HG02938 (cell line): Measurements from ENCODE around the gene LARP1.
"Not testable (repeated sequence)": the region's sequence is repeated elsewhere in the genome, so short reads cannot be mapped to it uniquely, and the experiment has no call there.

Experiments
- ATAC-seq: cut with Tn5 transposase; IDR thresholded peaks from one replicate; pipeline ENCODE4 v1.9.1; 2021; ENCODE audit warnings: mild to moderate bottlenecking, moderate library complexity; ENCODE audit not compliant: unreplicated experiment

LARP1 gene

DNA sequence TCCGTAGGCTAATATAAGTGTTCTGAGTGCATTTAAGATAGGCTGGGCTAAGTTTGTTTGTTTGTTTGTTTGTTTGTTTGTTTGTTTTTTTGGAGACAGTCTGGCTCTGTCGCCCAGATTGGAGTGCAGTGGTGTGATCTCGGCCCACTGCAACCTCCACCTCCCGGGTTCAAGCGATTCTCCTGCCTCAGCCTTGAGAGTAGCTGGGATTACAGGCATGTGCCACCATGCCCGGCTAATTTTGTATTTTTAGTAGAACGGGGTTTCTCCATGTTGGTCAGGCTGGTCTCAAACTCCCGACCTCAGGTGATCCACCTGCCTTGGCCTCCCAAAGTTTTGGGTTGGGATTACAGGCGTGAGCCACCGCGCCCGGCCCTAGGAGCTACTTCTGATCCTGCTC, 4.7 kb downstream of the LARP1 start:
- ATAC-seq: not testable (repeated sequence)

GRCh38 chr5:154761046-154761736, 6.0 kb downstream of the LARP1 start:
- ATAC-seq: no peak

- ATAC-seq: no peak
Observed at GRCh38 chr5:154762261-154762660, 7.1 kb downstream of the LARP1 start.

DNA sequence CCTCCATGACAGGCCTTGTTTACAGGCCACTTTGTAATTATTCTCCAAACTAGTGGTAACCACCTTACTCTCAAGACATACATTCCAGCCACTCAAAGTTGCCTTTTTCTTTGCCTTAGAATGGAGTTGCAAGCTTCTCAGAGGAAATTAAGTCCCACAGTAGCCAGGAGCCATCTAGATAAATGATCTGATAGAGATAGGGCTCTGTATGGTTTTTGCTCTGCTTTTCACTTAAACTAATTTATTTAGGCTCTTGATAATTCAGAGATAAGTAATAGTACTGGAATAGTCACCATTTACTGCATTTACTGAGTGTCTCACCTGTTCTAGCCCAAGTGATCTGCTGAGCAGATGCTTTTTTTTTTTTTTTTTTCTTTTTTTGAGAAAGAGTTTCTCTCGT, 7.5 kb downstream of the LARP1 start:
- ATAC-seq: no peak

- ATAC-seq: no peak
Observed at GRCh38 chr5:154764967-154765366, 9.8 kb downstream of the LARP1 start.

DNA sequence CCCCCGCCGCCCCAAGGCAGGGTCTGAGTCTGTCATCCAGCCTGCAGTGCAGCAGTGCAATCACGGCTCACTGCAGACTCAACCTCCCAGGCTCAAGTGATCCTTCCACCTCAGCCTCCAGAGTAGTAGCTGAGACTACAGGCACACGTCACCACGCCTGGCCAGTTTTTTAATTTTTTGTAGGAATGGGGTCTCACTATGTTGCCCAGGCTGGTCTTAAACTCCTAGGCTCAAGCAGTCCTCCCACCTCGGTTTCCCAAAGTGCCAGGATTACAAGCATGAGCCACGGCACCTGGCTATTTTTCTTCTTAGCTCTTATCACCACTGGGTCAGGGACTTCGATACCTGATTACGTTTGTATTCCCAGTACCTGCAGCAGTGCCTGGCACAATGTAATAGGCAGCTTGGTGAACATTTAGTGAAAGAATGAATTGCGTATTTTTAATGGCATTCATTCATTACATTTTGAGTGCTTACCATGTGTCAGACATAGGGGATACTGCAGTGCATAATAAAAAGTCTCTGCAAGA, 10.3 kb downstream of the LARP1 start:
- ATAC-seq: no peak

DNA sequence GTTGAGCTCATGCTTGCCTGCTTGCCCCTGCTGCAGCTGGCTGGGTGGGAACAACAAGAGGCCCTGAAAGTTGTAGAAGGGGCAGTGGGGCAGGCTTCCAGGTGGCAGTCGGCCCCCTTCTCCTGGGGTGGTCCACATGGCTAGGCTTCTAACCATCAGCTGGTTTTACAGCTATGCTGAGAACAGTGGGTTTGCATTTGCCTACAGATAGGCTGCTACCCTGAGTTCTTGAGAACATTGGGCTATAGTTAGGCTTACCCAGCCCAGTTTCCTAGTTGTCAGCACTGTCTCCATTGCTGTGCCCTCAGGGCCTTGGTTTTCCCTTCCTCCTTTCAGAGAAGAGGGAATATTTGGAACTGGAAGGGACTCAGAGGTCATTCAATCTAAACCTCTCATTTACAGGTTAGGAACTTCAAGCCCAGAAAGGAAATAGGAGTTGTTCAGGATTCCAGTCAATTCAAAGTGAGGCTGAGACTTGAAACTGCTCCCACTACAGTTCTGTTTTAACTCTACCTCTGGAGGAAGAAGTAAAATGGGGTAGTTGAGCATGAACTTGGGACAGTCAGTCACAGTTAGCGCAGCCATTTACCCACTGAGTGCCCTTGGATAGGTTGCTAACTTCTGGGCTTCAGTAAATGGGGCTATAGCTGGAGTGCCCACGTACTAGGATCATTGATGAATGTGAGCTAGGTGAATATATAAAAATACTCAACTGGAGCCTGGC, 11.5 kb downstream of the LARP1 start:
- ATAC-seq: no peak

GRCh38 chr5:154767576-154767975, 12.4 kb downstream of the LARP1 start:
- no peak for ATAC-seq

DNA sequence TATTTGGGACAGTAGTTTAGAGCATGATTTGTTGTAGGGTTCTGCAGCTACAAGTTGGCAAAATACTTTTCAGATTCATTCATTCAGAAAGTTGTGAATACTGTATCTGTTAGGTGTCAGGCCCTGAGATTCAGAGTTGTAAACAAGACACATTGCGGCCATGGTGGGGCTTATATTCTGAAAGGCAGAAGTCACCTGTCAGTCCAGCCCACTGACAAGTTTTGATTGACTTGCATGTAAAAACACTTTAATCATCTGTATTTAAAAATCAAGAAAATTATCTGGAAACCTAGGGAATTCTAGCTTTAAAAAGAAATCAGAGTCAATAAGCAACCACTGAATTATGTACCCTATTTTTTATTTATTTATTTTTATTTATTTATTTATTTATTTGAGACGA, 13.0 kb downstream of the LARP1 start:
- ATAC-seq: no peak

GRCh38 chr5:154770111-154770510, 14.9 kb downstream of the LARP1 start:
- ATAC-seq: no peak

- no peak for ATAC-seq
Observed at GRCh38 chr5:154771383-154771901, 16.3 kb downstream of the LARP1 start.

DNA sequence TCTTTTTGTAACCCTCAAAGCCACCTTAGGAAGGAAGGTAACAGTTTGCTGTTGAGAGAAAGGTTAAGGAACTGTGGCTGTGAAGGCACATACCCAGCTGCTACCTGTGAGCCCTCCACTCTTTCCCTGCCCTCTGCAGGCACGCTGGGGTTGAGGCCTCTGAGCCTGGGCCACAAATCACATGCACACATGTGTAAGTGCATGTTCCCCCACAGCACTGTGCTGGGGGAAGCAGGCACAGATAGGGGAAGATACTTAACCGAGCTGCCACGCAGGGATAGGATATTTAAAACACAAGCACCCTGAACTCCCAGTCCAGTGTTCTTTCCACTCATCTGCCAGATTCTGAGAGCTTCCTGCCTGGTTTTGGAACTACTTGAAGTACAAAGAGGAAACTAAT, 18.1 kb downstream of the LARP1 start:
- ATAC-seq: no peak

DNA sequence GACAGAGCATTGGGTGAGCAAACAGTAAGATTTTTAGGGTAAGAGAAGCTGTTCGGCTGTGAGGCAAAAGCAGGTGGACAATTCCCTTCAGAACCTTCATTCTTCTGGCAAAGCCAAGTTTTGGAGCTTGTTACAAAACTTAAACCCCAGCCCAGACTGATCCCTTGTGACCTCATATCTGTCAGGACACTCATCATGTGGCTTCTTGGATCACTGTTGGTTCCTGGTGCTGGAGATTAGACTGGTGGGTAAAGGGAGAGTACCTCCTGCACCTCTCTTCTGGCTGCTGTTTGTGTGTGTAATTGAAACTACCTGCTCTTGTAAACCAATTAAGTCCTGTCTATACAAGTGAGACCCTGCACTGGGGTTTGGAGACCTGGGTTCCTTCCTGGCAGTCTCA, 21.0 kb downstream of the LARP1 start:
- ATAC-seq: no peak

DNA sequence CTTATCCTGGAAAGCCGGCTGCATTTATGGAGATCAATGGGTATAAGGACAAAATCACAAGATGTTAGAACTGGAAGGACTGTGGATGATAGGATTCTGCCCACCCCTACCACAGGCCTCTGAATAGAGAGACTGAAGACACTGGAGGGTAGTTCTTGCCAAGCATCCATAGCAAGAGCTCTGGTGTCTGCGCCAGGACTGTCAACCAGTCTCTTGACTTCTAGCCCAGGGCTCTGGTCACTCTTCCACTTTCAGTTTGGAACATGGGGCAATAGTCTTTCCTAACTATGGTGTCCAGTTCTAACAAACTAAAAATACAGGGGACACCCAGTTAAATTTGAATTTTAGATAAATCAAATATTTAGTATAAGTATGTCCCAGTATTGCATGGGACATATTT, 23.4 kb downstream of the LARP1 start:
- ATAC-seq: no peak

DNA sequence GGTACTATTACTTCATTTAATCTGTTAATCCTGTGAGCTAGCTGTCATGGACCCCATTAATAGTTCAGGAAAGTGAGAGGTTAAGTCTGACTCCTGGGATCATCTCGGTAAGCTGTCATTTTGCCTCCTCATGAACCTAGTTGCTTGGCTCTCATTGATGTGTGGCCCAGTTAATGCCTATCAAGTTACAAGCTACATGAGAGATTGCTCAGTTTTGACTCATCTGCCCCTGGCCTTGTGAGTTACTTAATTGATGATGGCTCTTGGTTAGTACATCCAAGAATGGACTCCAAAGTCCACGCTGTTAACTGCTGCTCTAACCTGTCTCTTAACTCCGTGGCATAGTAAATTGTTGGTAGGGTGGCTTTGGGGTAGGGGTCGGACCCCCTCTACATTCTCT, 23.9 kb downstream of the LARP1 start:
- ATAC-seq: no peak

GRCh38 chr5:154780128-154780527, 25.0 kb downstream of the LARP1 start:
- no peak for ATAC-seq

DNA sequence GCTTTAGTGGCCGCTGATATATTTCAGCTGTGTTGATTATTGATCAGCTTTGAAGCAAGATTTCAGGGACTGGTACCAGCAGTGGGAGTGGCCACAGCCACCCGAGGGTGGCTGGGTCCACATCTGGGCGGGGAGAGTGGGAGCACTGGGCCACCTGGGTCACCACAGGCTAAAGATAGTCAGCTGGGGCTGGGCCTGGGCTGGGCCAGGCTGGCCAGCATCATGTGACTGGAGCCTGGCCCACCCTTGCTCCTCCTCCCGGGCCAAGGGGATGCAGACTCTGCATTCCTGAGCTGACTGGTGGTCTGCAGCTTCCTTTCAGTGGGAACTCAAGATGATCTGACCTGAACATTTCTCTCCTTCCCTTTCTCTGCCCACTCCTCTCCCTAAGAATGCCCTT, 27.1 kb downstream of the LARP1 start:
- ATAC-seq: no peak

DNA sequence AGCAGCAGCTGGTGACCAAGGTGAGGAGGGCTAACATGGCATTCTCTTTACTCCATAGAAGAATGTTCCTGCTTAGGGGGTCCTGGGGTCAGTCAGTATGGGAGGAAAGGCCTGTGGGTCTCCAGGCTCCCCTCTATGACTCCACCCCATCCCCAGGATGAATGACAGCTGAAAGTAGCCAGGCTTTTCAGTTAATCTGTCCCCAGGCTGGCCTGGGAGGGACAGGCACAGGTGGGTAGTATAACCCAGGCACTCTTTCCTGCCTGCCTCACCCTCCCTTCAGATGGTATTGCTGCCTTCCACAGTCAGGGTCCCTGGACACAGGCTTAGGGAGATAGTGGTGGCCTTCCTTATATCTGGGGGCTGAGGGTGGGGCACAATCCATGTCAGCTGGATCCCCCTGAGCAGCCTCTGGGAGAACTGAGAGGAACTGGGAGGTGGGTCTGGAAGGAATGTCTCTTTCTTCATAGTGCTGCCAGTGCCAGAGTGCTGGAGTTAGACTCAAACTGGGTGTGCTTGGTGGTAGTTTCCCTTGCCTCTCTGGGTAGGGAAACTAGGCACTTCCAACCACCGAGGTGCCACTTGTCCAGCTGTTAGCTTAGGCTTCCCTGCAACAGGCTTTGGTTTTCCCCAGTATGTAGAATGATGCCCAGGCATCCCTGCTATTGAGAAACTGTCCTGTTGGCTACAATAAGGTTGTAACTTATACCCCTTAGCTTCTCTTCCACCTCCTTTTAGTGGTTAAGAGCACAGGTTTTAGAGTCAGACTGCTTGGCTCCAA, 27.8 kb downstream of the LARP1 start:
- no peak for ATAC-seq

DNA sequence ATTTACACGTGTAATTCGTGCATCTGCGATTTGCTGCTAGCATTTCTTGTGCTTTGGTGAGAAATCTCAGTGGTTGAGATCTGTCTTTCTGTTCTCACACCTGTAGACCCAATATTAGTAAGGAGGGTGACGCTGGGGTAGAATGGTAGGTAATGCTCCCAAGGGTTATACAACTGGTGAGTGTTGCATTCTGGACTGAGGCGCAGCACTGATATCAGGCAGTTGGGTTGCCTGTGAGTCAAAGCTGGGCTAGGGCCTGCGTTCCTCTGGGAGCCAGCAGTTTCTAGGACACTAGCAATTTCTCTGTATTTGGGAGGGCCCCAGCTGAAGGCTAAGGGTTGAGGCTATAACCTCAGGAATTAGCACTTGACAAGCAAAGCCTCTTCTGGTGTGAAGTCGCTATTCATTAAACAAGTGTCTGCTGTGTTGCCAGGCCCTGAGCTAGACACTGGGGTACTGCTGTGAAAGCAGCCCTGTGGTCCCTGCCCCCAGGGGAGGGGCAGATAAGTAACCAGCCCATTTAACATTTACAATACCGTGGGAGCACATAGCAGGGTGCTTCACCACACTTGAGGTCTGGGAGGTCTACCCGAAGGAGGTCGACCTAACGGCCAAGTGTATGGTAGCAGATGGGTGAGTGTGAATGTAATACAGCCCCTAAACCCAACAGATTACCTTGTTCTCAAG, 28.7 kb downstream of the LARP1 start:
- ATAC-seq: peak; percentile 59

GRCh38 chr5:154784856-154785255, 29.7 kb downstream of the LARP1 start:
- ATAC-seq: no peak

GRCh38 chr5:154786414-154786813, 31.2 kb downstream of the LARP1 start:
- no peak for ATAC-seq
